GM23248 (cell line): Measurements from ENCODE around the gene TLE3.

Experiments used
- EZH2 ChIP-seq: fragments of 200-600 bp; sonication (generic); IDR thresholded peaks from 2 replicates; pipeline ENCODE4 v1.6.1; 2018; ENCODE audit warnings: antibody characterized with exemption, mild to moderate bottlenecking; ENCODE audit not compliant: insufficient read depth, poor library complexity, severe bottlenecking
- EZH2phosphoT487 ChIP-seq: fragments of 200-600 bp; sonication (generic); IDR thresholded peaks from 2 replicates; pipeline ENCODE4 v1.6.1; 2018; ENCODE audit warnings: antibody characterized with exemption, moderate library complexity, mild to moderate bottlenecking, low read depth; ENCODE audit not compliant: insufficient read depth

DNA sequence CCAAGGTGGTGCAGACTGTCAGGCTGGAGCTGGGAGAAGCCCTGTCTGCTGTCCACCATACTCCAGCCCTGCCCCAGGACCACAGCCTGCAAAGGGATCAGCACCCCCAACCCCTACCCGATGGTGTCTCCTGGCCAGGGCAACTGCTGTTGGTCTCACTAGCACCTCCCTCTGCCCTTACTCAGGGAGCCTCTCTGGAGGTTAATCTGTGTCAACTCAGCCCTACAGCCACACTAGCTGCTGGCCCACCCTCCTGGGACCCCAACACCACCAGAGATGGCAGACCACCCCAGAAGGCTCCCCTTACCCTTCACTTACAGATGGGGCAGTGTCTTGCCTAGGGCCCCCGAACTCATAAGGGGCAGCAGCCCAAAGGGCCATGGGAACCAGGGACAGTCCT is 65.2 kb downstream of the TLE3 start:
- TF ChIP-seq EZH2 (no peak), EZH2phosphoT487 (no peak)
